NCI-H2196 treated with DMSO at 0.1 percent for 48 hours (cell line): ENCODE results near the gene SDK2.
"Not testable (repeated sequence)": the region's sequence is repeated elsewhere in the genome, so short reads cannot be mapped to it uniquely, and the experiment has no call there.

Source experiments
- DNase-seq: peaks from one replicate; lab custom pipeline; 2025; ENCODE audit not compliant: unreplicated experiment; lab: John Stamatoyannopoulos, UW

SDK2 gene

DNA sequence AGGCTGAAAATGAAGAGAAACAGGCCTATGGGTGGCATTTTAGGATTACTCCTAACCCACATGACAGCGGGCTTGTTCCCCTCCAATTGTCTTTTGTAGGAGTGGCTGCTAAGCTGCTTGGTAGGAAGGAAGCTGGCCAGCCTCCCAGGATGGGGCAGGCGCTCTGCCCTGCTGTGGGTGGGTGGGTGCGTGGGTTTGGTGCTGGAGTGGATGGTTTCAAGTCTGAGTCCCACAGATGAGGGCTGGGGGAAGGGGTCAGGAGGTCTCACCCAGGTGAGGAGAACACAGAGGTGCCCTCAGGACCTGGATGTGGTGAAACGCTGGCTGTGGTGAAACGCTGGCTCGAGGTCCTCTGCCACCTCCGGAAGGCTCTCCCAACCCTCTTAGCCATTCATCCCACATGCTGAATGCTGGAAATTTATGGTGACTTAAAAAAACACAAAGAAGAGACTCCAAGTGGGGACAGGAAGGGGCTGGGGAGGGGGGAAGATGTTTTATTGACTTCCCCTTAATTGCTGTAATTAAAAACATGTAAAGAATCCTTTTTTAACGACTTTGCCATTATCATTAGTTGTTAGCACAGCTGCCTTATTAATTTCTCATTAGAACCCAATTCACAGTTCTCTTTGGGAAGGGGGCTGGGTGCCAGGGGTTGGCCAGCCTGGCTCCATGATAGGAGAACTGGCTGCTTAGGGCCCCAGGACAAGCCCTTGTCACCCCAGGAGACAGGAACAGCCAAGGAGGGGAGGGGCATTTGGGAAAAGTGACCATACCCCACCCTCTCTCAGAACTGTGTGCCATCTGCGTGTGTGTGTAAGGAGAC is 178.9 kb downstream of the SDK2 start:
- DNase-seq, result peak; percentile 78

GRCh38 chr17:73464447-73464846 is 179.8 kb downstream of the SDK2 start:
- DNase-seq, result no peak

- no peak for DNase-seq
Measured at GRCh38 chr17:73463821-73464220, 180.4 kb downstream of the SDK2 start.

- DNase-seq, result no peak
Measured at GRCh38 chr17:73462823-73463222, 181.4 kb downstream of the SDK2 start.

GRCh38 chr17:73459980-73460379 is 184.3 kb downstream of the SDK2 start:
- DNase-seq, result no peak

- no peak for DNase-seq
Measured at GRCh38 chr17:73455767-73456166, 188.5 kb downstream of the SDK2 start.

DNA sequence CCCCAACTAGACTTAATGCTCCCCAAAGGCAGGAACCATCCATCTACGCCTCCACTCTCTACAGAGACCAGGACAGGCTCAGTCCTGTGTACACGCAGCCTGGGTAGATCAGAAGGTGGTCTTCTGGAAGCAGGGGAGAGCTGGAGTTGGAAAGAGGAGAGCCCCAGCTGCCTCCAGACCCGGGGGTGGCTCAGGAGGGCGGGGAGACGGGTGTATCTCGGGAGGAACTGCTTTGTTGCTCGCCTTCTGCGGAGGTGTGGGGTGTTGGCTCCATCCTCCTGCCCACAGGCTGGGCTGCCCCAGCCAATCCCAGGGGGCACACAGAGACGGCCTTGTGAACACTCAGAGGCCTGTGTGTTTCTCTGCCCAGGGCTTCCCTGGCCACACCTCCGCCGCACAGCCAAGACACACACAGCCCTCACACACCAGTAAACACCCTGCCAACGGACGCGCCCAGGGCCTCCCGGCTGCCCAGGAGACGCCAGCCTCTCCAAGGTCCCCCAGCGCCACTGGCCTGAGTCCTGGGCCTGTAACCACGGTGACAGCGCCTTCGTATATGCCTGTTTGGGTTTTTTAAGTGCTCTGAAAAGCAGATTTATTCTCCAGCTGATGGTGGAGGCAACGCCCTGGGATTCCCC is 189.1 kb downstream of the SDK2 start:
- peak; percentile 55 for DNase-seq

- DNase-seq, result not testable (repeated sequence)
Measured at GRCh38 chr17:73453494-73453893, 190.8 kb downstream of the SDK2 start.

- DNase-seq, result no peak
Measured at GRCh38 chr17:73453090-73453489, 191.2 kb downstream of the SDK2 start.

DNA sequence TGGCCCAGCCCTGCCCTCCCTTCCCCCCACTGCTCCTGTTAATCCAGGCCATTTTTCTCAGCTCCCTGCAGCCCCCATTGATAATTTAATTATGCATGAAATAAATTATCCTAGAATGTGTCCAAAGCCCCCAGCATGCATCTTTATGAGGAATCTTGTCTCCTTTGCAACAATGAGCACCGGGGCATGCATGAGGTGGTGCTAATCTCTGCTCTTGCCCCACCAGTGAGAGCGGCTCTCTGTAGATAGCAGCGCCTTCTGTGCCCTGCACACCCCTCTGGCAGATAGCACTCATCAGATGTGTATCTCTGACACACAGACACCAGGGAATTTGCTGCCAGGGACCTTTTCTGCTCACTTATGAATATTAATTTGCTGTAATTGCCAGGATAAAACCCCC is 192.2 kb downstream of the SDK2 start:
- no peak for DNase-seq

- DNase-seq, result no peak
Measured at GRCh38 chr17:73447319-73447718, 196.9 kb downstream of the SDK2 start.

- DNase-seq, result no peak
Measured at GRCh38 chr17:73446617-73447016, 197.6 kb downstream of the SDK2 start.

DNA sequence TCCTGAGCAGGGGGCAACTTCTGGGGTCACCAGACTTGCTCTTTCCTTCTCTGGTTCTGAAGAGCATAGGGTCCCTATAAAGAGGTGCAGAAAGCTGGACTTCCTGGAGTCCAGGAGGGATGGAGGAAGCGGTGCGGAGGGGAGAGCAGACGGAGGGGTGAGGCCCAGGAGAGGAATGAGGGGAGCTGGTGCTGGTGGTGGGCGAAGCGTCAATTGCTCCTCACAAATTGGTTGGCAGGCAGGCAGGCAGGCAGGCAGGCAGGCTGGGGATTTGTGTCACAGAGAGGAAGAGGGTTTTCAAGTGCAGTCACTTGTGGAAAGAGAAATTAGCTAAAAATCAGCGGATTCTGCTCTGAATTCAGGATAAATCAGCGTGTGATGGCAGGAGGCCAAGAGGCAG is 198.8 kb downstream of the SDK2 start:
- no peak for DNase-seq

DNA sequence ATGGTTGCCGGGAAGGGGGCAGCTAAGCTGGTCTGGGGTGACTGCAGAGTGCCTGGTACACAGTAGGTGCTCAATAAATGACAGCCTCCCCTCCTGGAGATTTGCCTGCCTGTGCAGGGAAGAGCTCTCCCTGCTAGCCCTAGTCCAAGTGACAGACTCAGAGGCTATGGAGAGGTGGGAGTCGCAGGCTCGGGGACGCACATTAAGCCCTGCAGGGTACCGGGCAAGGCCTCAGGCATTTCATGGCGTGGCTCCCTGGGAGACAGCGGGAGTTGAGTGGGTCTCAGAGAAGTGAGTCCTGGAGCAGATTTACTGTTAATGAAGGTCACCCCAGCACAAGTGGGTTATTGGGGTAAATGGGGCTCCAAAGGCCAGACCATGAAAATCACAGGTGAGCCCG is 200.2 kb downstream of the SDK2 start:
- no peak for DNase-seq

GRCh38 chr17:73439597-73439996 is 204.6 kb downstream of the SDK2 start:
- no peak for DNase-seq

DNA sequence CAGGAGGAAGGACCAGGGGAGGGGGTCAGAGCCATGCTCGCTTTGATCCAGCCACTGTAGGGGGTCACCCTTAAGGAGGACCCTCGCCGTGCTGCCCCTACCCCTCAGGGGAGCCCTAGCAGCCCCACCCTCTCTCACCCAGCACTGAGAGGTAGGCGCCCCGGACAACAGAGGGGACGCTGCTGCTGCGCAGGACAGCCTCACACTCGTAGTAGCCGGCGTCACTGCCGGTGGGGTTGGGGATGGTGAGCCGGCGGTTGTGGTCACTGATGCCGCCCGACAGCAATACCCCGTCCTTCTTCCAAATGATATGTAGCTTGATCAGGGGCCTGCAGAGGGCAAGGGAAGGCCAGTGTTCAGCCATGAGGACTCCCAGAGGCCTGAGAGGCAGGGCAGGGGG is 206.4 kb downstream of the SDK2 start:
- DNase-seq, result no peak

GRCh38 chr17:73436954-73437353 is 207.3 kb downstream of the SDK2 start:
- no peak for DNase-seq

DNA sequence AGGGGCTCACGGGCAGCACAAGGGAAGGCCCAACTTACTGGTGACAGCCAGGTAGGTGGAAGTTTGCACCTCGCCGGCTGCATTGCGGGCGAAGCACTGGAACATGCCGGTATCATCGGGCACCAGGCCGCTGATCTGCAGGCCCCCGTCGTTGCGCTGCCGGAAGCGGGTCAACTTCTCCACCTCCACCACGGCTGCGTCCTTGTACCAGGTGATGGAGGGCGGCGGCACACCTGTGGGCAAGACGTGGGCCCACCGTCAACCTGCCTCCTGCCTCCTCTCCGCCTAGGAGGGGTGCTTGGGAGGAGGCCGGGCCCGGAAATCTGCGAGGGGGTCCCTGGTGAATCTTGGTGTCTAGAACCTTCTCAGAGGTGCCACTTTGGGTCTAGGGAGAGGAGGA is 208.8 kb downstream of the SDK2 start:
- DNase-seq, result no peak

- no peak for DNase-seq
Measured at GRCh38 chr17:73434154-73434553, 210.1 kb downstream of the SDK2 start.

DNA sequence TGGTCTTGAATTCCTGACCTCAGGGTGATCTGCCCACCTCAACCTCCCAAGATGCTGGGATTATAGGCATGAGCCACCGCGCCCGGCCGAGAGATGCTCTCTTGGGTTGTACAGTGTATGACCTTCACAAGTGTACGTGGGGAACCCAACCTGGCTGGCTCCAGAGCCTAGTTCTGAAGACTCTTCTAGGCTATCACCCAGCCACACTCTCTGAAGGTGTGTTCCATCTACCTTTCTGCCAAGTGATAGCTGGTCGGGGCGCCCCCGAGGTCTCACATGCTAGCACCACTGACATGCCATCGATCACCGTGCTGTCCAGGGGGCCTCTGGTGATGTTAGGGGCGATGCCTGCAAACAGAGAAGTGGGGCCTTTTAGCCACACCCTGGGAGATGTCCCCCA is 210.7 kb downstream of the SDK2 start:
- DNase-seq, result no peak

GRCh38 chr17:73432624-73433190 is 211.5 kb downstream of the SDK2 start:
- DNase-seq, result no peak
